HepG2 (cell line): ENCODE results near the gene CSF1R.

Experiments
- ATM ChIP-seq: fragments of 450-650 bp; IDR thresholded peaks from 2 replicates; pipeline ENCODE4 v1.7.1; 2017; ENCODE audit warnings: mild to moderate bottlenecking, borderline replicate concordance
- CBX5 ChIP-seq: sonication (generic); formaldehyde crosslinking; IDR thresholded peaks from 2 replicates; pipeline ENCODE4 v1.4.0; 2020; ENCODE audit warnings: missing genetic modification reagents, borderline replicate concordance
- GZF1 ChIP-seq: sonication (generic); formaldehyde crosslinking; IDR thresholded peaks from 2 replicates; pipeline ENCODE4 v1.5.1; 2020; ENCODE audit warnings: mild to moderate bottlenecking, missing genetic modification reagents
- HNRNPLL ChIP-seq: fragments of 200-400 bp; formaldehyde crosslinking; IDR thresholded peaks from 2 replicates; pipeline ENCODE4 v1.6.1; 2017; ENCODE audit warnings: mild to moderate bottlenecking, low read depth, low read length; ENCODE audit not compliant: poor library complexity, severe bottlenecking
- KLF15 ChIP-seq: sonication (generic); formaldehyde crosslinking; IDR thresholded peaks from 2 replicates; pipeline ENCODE4 v1.8.1; 2023; ENCODE audit warnings: borderline replicate concordance, mild to moderate bottlenecking, inconsistent platforms, missing genetic modification reagents, mixed read lengths
- NFKB2 ChIP-seq: sonication (generic); formaldehyde crosslinking; IDR thresholded peaks from 2 replicates; pipeline ENCODE4 v1.4.0; 2020; ENCODE audit warnings: missing genetic modification reagents, borderline replicate concordance
- ZFX ChIP-seq: sonication (generic); formaldehyde crosslinking; IDR thresholded peaks from 2 replicates; pipeline ENCODE4 v1.4.0; 2020; ENCODE audit warnings: mild to moderate bottlenecking, low read depth, missing genetic modification reagents, moderate library complexity
- ZNF749 ChIP-seq: sonication (generic); formaldehyde crosslinking; IDR thresholded peaks from 2 replicates; pipeline ENCODE4 v1.8.0; 2022; ENCODE audit warnings: mild to moderate bottlenecking, missing genetic modification reagents, moderate library complexity, borderline replicate concordance
- TF ChIP-seq, protein P1 (sequence below): IDR thresholded peaks from 2 replicates; pipeline ENCODE4 v1.6.1; 2016; ENCODE audit warnings: low read depth, missing genetic modification reagents, missing compliant biosample characterization
- TF ChIP-seq, protein P2 (sequence below), 2 experiments: IDR thresholded peaks; 2 replicates each; pipeline ENCODE4 v1.6.1; 2011 to 2012; ENCODE audit warnings: low read length in 2 of 2, borderline replicate concordance in 1 of 2, low read depth in 1 of 2, mild to moderate bottlenecking in 1 of 2, moderate library complexity in 1 of 2
- TF ChIP-seq, protein P3 (sequence below): sonication (generic); formaldehyde crosslinking; IDR thresholded peaks from 2 replicates; pipeline ENCODE4 v1.9.0; 2021; ENCODE audit warnings: missing genetic modification reagents, borderline replicate concordance
- TF ChIP-seq, protein P4 (sequence below): sonication (generic); formaldehyde crosslinking; IDR thresholded peaks from 2 replicates; pipeline ENCODE4 v1.5.0; 2020; ENCODE audit warnings: mild to moderate bottlenecking, missing genetic modification reagents, moderate library complexity

DNA sequence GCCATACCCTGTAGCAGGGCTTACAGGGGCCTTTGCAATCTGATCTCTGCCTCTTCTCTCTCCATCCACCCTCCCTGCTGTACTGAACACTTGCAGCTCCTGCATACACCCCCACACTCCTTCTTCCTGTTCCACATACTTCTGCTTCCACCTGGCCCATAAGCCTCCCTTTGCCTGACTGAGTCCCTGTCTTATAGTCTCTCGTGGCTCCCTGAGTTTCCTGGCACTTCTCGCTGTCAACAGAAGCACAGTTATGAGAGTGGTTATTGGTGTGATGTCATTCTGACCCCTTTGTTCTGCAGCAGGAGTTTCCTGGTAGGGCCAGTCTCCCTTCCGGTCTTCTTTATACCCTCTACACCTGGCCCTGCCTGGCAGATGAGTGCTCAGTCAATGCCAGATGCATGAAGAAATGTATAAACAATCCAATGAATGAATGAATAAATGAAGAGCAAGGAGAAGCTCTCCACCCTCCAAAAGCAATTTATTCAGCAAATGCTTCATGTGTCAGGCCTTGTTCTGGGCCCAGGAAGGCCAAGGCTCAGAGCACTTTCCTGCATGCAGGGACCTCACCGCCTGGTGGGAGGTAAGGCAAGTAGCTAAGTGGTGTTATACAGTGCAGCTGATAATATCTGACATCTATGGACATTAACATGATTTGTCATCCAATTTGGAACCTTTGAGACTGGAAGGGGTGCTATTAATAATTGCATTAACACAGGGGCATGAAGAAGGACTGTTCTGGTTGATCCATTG, 20.5 kb upstream of the CSF1R start:
- TF ChIP-seq, protein P1, sequence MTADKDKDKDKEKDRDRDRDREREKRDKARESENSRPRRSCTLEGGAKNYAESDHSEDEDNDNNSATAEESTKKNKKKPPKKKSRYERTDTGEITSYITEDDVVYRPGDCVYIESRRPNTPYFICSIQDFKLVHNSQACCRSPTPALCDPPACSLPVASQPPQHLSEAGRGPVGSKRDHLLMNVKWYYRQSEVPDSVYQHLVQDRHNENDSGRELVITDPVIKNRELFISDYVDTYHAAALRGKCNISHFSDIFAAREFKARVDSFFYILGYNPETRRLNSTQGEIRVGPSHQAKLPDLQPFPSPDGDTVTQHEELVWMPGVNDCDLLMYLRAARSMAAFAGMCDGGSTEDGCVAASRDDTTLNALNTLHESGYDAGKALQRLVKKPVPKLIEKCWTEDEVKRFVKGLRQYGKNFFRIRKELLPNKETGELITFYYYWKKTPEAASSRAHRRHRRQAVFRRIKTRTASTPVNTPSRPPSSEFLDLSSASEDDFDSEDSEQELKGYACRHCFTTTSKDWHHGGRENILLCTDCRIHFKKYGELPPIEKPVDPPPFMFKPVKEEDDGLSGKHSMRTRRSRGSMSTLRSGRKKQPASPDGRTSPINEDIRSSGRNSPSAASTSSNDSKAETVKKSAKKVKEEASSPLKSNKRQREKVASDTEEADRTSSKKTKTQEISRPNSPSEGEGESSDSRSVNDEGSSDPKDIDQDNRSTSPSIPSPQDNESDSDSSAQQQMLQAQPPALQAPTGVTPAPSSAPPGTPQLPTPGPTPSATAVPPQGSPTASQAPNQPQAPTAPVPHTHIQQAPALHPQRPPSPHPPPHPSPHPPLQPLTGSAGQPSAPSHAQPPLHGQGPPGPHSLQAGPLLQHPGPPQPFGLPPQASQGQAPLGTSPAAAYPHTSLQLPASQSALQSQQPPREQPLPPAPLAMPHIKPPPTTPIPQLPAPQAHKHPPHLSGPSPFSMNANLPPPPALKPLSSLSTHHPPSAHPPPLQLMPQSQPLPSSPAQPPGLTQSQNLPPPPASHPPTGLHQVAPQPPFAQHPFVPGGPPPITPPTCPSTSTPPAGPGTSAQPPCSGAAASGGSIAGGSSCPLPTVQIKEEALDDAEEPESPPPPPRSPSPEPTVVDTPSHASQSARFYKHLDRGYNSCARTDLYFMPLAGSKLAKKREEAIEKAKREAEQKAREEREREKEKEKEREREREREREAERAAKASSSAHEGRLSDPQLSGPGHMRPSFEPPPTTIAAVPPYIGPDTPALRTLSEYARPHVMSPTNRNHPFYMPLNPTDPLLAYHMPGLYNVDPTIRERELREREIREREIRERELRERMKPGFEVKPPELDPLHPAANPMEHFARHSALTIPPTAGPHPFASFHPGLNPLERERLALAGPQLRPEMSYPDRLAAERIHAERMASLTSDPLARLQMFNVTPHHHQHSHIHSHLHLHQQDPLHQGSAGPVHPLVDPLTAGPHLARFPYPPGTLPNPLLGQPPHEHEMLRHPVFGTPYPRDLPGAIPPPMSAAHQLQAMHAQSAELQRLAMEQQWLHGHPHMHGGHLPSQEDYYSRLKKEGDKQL = no peak
- TF ChIP-seq CBX5 (CRISPR knock-in tag) (no peak), GZF1 (no peak), ATM (no peak), ZNF749 (no peak), ZFX (CRISPR knock-in tag) (no peak), HNRNPLL (no peak), NFKB2 (no peak), KLF15 (CRISPR knock-in tag) (no peak)
- TF ChIP-seq, protein P2, sequence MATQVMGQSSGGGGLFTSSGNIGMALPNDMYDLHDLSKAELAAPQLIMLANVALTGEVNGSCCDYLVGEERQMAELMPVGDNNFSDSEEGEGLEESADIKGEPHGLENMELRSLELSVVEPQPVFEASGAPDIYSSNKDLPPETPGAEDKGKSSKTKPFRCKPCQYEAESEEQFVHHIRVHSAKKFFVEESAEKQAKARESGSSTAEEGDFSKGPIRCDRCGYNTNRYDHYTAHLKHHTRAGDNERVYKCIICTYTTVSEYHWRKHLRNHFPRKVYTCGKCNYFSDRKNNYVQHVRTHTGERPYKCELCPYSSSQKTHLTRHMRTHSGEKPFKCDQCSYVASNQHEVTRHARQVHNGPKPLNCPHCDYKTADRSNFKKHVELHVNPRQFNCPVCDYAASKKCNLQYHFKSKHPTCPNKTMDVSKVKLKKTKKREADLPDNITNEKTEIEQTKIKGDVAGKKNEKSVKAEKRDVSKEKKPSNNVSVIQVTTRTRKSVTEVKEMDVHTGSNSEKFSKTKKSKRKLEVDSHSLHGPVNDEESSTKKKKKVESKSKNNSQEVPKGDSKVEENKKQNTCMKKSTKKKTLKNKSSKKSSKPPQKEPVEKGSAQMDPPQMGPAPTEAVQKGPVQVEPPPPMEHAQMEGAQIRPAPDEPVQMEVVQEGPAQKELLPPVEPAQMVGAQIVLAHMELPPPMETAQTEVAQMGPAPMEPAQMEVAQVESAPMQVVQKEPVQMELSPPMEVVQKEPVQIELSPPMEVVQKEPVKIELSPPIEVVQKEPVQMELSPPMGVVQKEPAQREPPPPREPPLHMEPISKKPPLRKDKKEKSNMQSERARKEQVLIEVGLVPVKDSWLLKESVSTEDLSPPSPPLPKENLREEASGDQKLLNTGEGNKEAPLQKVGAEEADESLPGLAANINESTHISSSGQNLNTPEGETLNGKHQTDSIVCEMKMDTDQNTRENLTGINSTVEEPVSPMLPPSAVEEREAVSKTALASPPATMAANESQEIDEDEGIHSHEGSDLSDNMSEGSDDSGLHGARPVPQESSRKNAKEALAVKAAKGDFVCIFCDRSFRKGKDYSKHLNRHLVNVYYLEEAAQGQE (IDR thresholded peaks at IDR 0.05; ENCODE audit: borderline replicate concordance in 1 of 2, low read depth in 1 of 2, low read length in 2 of 2) = no peak
- TF ChIP-seq, protein P3, sequence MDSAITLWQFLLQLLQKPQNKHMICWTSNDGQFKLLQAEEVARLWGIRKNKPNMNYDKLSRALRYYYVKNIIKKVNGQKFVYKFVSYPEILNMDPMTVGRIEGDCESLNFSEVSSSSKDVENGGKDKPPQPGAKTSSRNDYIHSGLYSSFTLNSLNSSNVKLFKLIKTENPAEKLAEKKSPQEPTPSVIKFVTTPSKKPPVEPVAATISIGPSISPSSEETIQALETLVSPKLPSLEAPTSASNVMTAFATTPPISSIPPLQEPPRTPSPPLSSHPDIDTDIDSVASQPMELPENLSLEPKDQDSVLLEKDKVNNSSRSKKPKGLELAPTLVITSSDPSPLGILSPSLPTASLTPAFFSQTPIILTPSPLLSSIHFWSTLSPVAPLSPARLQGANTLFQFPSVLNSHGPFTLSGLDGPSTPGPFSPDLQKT = no peak
- TF ChIP-seq, protein P4, sequence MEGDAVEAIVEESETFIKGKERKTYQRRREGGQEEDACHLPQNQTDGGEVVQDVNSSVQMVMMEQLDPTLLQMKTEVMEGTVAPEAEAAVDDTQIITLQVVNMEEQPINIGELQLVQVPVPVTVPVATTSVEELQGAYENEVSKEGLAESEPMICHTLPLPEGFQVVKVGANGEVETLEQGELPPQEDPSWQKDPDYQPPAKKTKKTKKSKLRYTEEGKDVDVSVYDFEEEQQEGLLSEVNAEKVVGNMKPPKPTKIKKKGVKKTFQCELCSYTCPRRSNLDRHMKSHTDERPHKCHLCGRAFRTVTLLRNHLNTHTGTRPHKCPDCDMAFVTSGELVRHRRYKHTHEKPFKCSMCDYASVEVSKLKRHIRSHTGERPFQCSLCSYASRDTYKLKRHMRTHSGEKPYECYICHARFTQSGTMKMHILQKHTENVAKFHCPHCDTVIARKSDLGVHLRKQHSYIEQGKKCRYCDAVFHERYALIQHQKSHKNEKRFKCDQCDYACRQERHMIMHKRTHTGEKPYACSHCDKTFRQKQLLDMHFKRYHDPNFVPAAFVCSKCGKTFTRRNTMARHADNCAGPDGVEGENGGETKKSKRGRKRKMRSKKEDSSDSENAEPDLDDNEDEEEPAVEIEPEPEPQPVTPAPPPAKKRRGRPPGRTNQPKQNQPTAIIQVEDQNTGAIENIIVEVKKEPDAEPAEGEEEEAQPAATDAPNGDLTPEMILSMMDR (CRISPR knock-in tag) = no peak
